ENCODE results near the gene SLC16A7. TPM values are rescaled to one million over a fixed set of nuclear protein-coding genes. Genes with fewer than 3 reads are reported as not detected.

The SLC16A7 gene
- total RNA-seq, 1 donor from 2014 or later: 38.8 TPM

GRCh38 chr12:59675461-59675860 is 79.6 kb downstream of the SLC16A7 start:
- Histone ChIP-seq H3K4me1 (no peaks in the 10 kb centered on the region), H3K27me3 (no peaks in the 10 kb centered on the region), H3K4me3 (no peak overlapping the region), H3K36me3 (no peaks in the 10 kb centered on the region), H3K9me3 (no peaks in the 10 kb centered on the region), H3K27ac (no peak overlapping the region)
- TF ChIP-seq POLR2A (IDR thresholded peaks at IDR 0.05): no peak
- no peak for TF ChIP-seq CTCF (IDR thresholded peaks at IDR 0.05)
- no peak for TF ChIP-seq POLR2AphosphoS5 (IDR thresholded peaks at IDR 0.05; ENCODE audit: insufficient read depth in 1 of 2, low read depth in 1 of 2)
- intact Hi-C loops (cut with DNase I): no loop called here
- DNase-seq (ENCODE audit: extremely low spot score in 2 of 2): no peak

- H3K4me3 ChIP-seq: no peak overlapping the region
- no peaks in the 10 kb centered on the region for H3K9me3 ChIP-seq
- no peak overlapping the region for H3K27ac ChIP-seq
- no peaks in the 10 kb centered on the region for H3K4me1 ChIP-seq
- intact Hi-C loops (cut with DNase I): no loop called here
- H3K36me3 ChIP-seq: no peaks in the 10 kb centered on the region
- no peak for DNase-seq (ENCODE audit: extremely low spot score in 2 of 2)
- TF ChIP-seq POLR2A (IDR thresholded peaks at IDR 0.05) (no peak), CTCF (IDR thresholded peaks at IDR 0.05) (no peak), POLR2AphosphoS5 (IDR thresholded peaks at IDR 0.05; ENCODE audit: insufficient read depth in 1 of 2, low read depth in 1 of 2) (no peak)
- H3K27me3 ChIP-seq: no peaks in the 10 kb centered on the region
Measured at GRCh38 chr12:59677857-59678256, 82.0 kb downstream of the SLC16A7 start.

- H3K36me3 ChIP-seq: no peaks in the 10 kb centered on the region
- intact Hi-C loops (cut with DNase I): no loop called here
- H3K27ac ChIP-seq: no peak overlapping the region
- no peak for DNase-seq (ENCODE audit: extremely low spot score in 2 of 2)
- H3K9me3 ChIP-seq: no peaks in the 10 kb centered on the region
- H3K4me1 ChIP-seq: no peaks in the 10 kb centered on the region
- H3K4me3 ChIP-seq: no peak overlapping the region
- no peaks in the 10 kb centered on the region for H3K27me3 ChIP-seq
- no peak for TF ChIP-seq POLR2AphosphoS5 (IDR thresholded peaks at IDR 0.05; ENCODE audit: insufficient read depth in 1 of 2, low read depth in 1 of 2)
- TF ChIP-seq CTCF (IDR thresholded peaks at IDR 0.05): no peak
- TF ChIP-seq POLR2A (IDR thresholded peaks at IDR 0.05): no peak
Measured at GRCh38 chr12:59678759-59679411, 83.1 kb downstream of the SLC16A7 start.

GRCh38 chr12:59689776-59690175 is 93.9 kb downstream of the SLC16A7 start:
- no peak overlapping the region for H3K27ac ChIP-seq
- H3K9me3 ChIP-seq: no peaks in the 10 kb centered on the region
- no peaks in the 10 kb centered on the region for H3K27me3 ChIP-seq
- intact Hi-C loops (cut with DNase I): no loop called here
- no peak for DNase-seq (ENCODE audit: extremely low spot score in 2 of 2)
- H3K36me3 ChIP-seq: no peaks in the 10 kb centered on the region
- H3K4me3 ChIP-seq: no peak overlapping the region
- no peaks in the 10 kb centered on the region for H3K4me1 ChIP-seq
- TF ChIP-seq POLR2A (IDR thresholded peaks at IDR 0.05) (no peak), CTCF (IDR thresholded peaks at IDR 0.05) (no peak), POLR2AphosphoS5 (IDR thresholded peaks at IDR 0.05; ENCODE audit: insufficient read depth in 1 of 2, low read depth in 1 of 2) (no peak)

GRCh38 chr12:59695379-59695778 is 99.5 kb downstream of the SLC16A7 start:
- Histone ChIP-seq H3K4me1 (peaks cover 8% of the 10 kb centered on the region), H3K9me3 (no peaks in the 10 kb centered on the region), H3K27me3 (no peaks in the 10 kb centered on the region), H3K4me3 (no peak overlapping the region), H3K27ac (no peak overlapping the region), H3K36me3 (no peaks in the 10 kb centered on the region)
- intact Hi-C loops (cut with DNase I): no loop called here
- TF ChIP-seq POLR2A (IDR thresholded peaks at IDR 0.05): no peak
- TF ChIP-seq CTCF (IDR thresholded peaks at IDR 0.05): no peak
- no peak for TF ChIP-seq POLR2AphosphoS5 (IDR thresholded peaks at IDR 0.05; ENCODE audit: insufficient read depth in 1 of 2, low read depth in 1 of 2)
- no peak for DNase-seq (ENCODE audit: extremely low spot score in 2 of 2)

Measured in vagina (tissue), 2 donors.